ENCODE data around the gene DAPK1.

The DAPK1 gene

GRCh38 chr9:87556039-87556438 is 58.4 kb downstream of the DAPK1 start:
- TF ChIP-seq POLR2A (IDR thresholded peaks at IDR 0.05; ENCODE audit: low read depth, low read length) (no peak; the same call in 1 of the 2 replicates), SPI1 (IDR thresholded peaks at IDR 0.05; ENCODE audit: low read depth, low read length) (no peak)
- DNase-seq (ENCODE audit: insufficient read length, low spot score) (no peak), FAIRE-seq (no peak)

GRCh38 chr9:87556821-87557220 is 59.2 kb downstream of the DAPK1 start:
- DNase-seq (ENCODE audit: insufficient read length, low spot score) (no peak), FAIRE-seq (no peak)
- 0 out of 2 replicates have a peak, but pooled peaks have one; percentile 37 for TF ChIP-seq SPI1 (IDR thresholded peaks at IDR 0.05; ENCODE audit: low read depth, low read length)
- TF ChIP-seq POLR2AphosphoS5 (IDR thresholded peaks at IDR 0.05; ENCODE audit: low read depth, low read length), result no peak

GRCh38 chr9:87557996-87558395 is 60.3 kb downstream of the DAPK1 start:
- FAIRE-seq (no peak), DNase-seq (ENCODE audit: insufficient read length, low spot score) (no peak)

GRCh38 chr9:87558606-87559190 is 61.0 kb downstream of the DAPK1 start:
- no peak for FAIRE-seq
- no peak for TF ChIP-seq TAF1 (IDR thresholded peaks at IDR 0.05; ENCODE audit: low read depth, low read length)
- TF ChIP-seq SPI1 (IDR thresholded peaks at IDR 0.05; ENCODE audit: low read depth, low read length), result no peak
- no peak for TF ChIP-seq POLR2A (IDR thresholded peaks at IDR 0.05; ENCODE audit: low read depth, low read length)
- TF ChIP-seq POU2F2 (IDR thresholded peaks at IDR 0.05; ENCODE audit: low read depth, low read length), result no peak
- TF ChIP-seq POLR2AphosphoS5 (IDR thresholded peaks at IDR 0.05; ENCODE audit: low read depth, low read length), result no peak
- no peak for TF ChIP-seq PAX5 (IDR thresholded peaks at IDR 0.05; ENCODE audit: insufficient read depth, low read length, severe bottlenecking)
- no peak for DNase-seq (ENCODE audit: insufficient read length, low spot score)

More at GRCh38 chr9:87557996-87558395, 60.3 kb downstream of the DAPK1 start:
- no peak for TF ChIP-seq POU2F2 (IDR thresholded peaks at IDR 0.05; ENCODE audit: low read depth, low read length)
- no peak for TF ChIP-seq POLR2A (IDR thresholded peaks at IDR 0.05; ENCODE audit: low read depth, low read length)
- no peak for TF ChIP-seq PAX5 (IDR thresholded peaks at IDR 0.05; ENCODE audit: insufficient read depth, low read length, severe bottlenecking)
- TF ChIP-seq SPI1 (IDR thresholded peaks at IDR 0.05; ENCODE audit: low read depth, low read length), result no peak
- no peak for TF ChIP-seq TAF1 (IDR thresholded peaks at IDR 0.05; ENCODE audit: low read depth, low read length)
- TF ChIP-seq POLR2AphosphoS5 (IDR thresholded peaks at IDR 0.05; ENCODE audit: low read depth, low read length), result no peak

GRCh38 chr9:87562062-87562461 is 64.4 kb downstream of the DAPK1 start:
- DNase-seq (ENCODE audit: insufficient read length, low spot score), result no peak
- no peak for TF ChIP-seq POLR2A (IDR thresholded peaks at IDR 0.05; ENCODE audit: low read depth, low read length)
- no peak for FAIRE-seq

GRCh38 chr9:87562530-87563170 is 65.0 kb downstream of the DAPK1 start:
- TF ChIP-seq PAX5 (IDR thresholded peaks at IDR 0.05; ENCODE audit: insufficient read depth, low read length, severe bottlenecking), result no peak
- TF ChIP-seq POLR2A (IDR thresholded peaks at IDR 0.05; ENCODE audit: low read depth, low read length), result no peak
- no peak for TF ChIP-seq POLR2AphosphoS5 (IDR thresholded peaks at IDR 0.05; ENCODE audit: low read depth, low read length)
- no peak for TF ChIP-seq SPI1 (IDR thresholded peaks at IDR 0.05; ENCODE audit: low read depth, low read length)
- TF ChIP-seq POU2F2 (IDR thresholded peaks at IDR 0.05; ENCODE audit: low read depth, low read length), result no peak
- TF ChIP-seq TAF1 (IDR thresholded peaks at IDR 0.05; ENCODE audit: low read depth, low read length), result no peak
- FAIRE-seq, result no peak
- no peak for DNase-seq (ENCODE audit: insufficient read length, low spot score)

- FAIRE-seq (no peak), DNase-seq (ENCODE audit: insufficient read length, low spot score) (no peak)
- TF ChIP-seq POLR2AphosphoS5 (IDR thresholded peaks at IDR 0.05; ENCODE audit: low read depth, low read length) (no peak), TAF1 (IDR thresholded peaks at IDR 0.05; ENCODE audit: low read depth, low read length) (no peak), PAX5 (IDR thresholded peaks at IDR 0.05; ENCODE audit: insufficient read depth, low read length, severe bottlenecking) (no peak), POU2F2 (IDR thresholded peaks at IDR 0.05; ENCODE audit: low read depth, low read length) (no peak), POLR2A (IDR thresholded peaks at IDR 0.05; ENCODE audit: low read depth, low read length) (no peak), SPI1 (IDR thresholded peaks at IDR 0.05; ENCODE audit: low read depth, low read length) (no peak)
These were observed 66.4 kb downstream of the DAPK1 start for GRCh38 chr9:87564111-87564510.

- DNase-seq (ENCODE audit: insufficient read length, low spot score) (no peak), FAIRE-seq (no peak)
- TF ChIP-seq POLR2AphosphoS5 (IDR thresholded peaks at IDR 0.05; ENCODE audit: low read depth, low read length) (no peak), SPI1 (IDR thresholded peaks at IDR 0.05; ENCODE audit: low read depth, low read length) (no peak), POLR2A (IDR thresholded peaks at IDR 0.05; ENCODE audit: low read depth, low read length) (no peak), TAF1 (IDR thresholded peaks at IDR 0.05; ENCODE audit: low read depth, low read length) (no peak), POU2F2 (IDR thresholded peaks at IDR 0.05; ENCODE audit: low read depth, low read length) (no peak), PAX5 (IDR thresholded peaks at IDR 0.05; ENCODE audit: insufficient read depth, low read length, severe bottlenecking) (no peak)
These were observed 67.1 kb downstream of the DAPK1 start for GRCh38 chr9:87564791-87565241.

- DNase-seq (ENCODE audit: insufficient read length, low spot score) (no peak), FAIRE-seq (no peak)
- TF ChIP-seq POU2F2 (IDR thresholded peaks at IDR 0.05; ENCODE audit: low read depth, low read length), result no peak
- no peak for TF ChIP-seq TAF1 (IDR thresholded peaks at IDR 0.05; ENCODE audit: low read depth, low read length)
- no peak for TF ChIP-seq PAX5 (IDR thresholded peaks at IDR 0.05; ENCODE audit: insufficient read depth, low read length, severe bottlenecking)
- no peak for TF ChIP-seq POLR2AphosphoS5 (IDR thresholded peaks at IDR 0.05; ENCODE audit: low read depth, low read length)
- no peak for TF ChIP-seq SPI1 (IDR thresholded peaks at IDR 0.05; ENCODE audit: low read depth, low read length)
These were observed 69.3 kb downstream of the DAPK1 start for GRCh38 chr9:87567001-87567400.

- DNase-seq (ENCODE audit: insufficient read length, low spot score), result no peak
- FAIRE-seq, result no peak
- no peak for TF ChIP-seq POU2F2 (IDR thresholded peaks at IDR 0.05; ENCODE audit: low read depth, low read length)
- no peak for TF ChIP-seq PAX5 (IDR thresholded peaks at IDR 0.05; ENCODE audit: insufficient read depth, low read length, severe bottlenecking)
- TF ChIP-seq TAF1 (IDR thresholded peaks at IDR 0.05; ENCODE audit: low read depth, low read length), result no peak
- TF ChIP-seq POLR2AphosphoS5 (IDR thresholded peaks at IDR 0.05; ENCODE audit: low read depth, low read length), result no peak
- no peak for TF ChIP-seq POLR2A (IDR thresholded peaks at IDR 0.05; ENCODE audit: low read depth, low read length)
- TF ChIP-seq SPI1 (IDR thresholded peaks at IDR 0.05; ENCODE audit: low read depth, low read length), result no peak
These were observed 69.9 kb downstream of the DAPK1 start for GRCh38 chr9:87567571-87567970.

Measured in GM12891 (cell line).